Measurements from ENCODE around the gene DOCK6. TPM values are rescaled to one million over a fixed set of nuclear protein-coding genes. Genes with fewer than 3 reads are reported as not detected.
A peak's percentile ranks its signal among the peaks of the same experiment; 100 is the strongest.

DOCK6 gene
- total RNA-seq, 1 experiment from 2014 or later = 19.4 TPM

- TF ChIP-seq POLR2AphosphoS5 (IDR thresholded peaks at IDR 0.05; ENCODE audit: low read depth, low read length) (no peak), TCF7L2 (IDR thresholded peaks at IDR 0.05; ENCODE audit: low read depth, low read length) (no peak), CTCF (IDR thresholded peaks at IDR 0.05) (no peak), SIN3A (IDR thresholded peaks at IDR 0.05; ENCODE audit: borderline replicate concordance, insufficient read depth, low read depth, low read length) (no peak)
- Histone ChIP-seq H3K4me1 (ENCODE audit: control insufficient read depth, insufficient read depth, low read length) (no peaks in the 10 kb centered on the region), H3K27me3 (ENCODE audit: control insufficient read depth, insufficient read depth, low read length) (no peaks in the 10 kb centered on the region), H3K27ac (ENCODE audit: low read length) (peak overlapping the region; percentile 19; the same call in 1 of the 2 replicates), H3K36me3 (ENCODE audit: control insufficient read depth, insufficient read depth, low read length) (0 out of 2 replicates have a peak, but pooled peaks cover under 1% of the 10 kb centered on the region), H3K4me3 (ENCODE audit: low read depth in 2 of 2, low read length in 2 of 2) (no peak overlapping the region), H3K9me3 (ENCODE audit: control insufficient read depth, insufficient read depth, low read depth, low read length) (no peaks in the 10 kb centered on the region)
- intact Hi-C loops (cut with micrococcal nuclease; ENCODE audit: unreplicated experiment) (no loop called here), in situ Hi-C loops (cut with HindIII; ENCODE audit: low pct_unique_long_range_greater_than_20kb, low sequenced_read_pairs) (no loop called here)
- ChIA-PET POLR2A (no interaction called here), CTCF (no interaction called here)
- peak; percentile 92 for ATAC-seq
- no TSS peak for BruUV-seq (replicated peaks)
- peak; percentile 86 for DNase-seq (ENCODE audit: low read depth, low spot score)
These were observed 93.8 kb downstream of the DOCK6 start for GRCh38 chr19:11168568-11168967.

- POLR2A ChIA-PET = no interaction called here
- CTCF ChIA-PET = interaction anchor here (0.6 to 0.7 kb wide), 2 partner anchors 24 to 215 kb away, joined by 3 read pairs; no protein-coding TSS in a partner anchor
- no peak for DNase-seq (ENCODE audit: low read depth, low spot score)
These were observed 95.8 kb downstream of the DOCK6 start for GRCh38 chr19:11166281-11167142.

More at GRCh38 chr19:11166281-11167142, 95.8 kb downstream of the DOCK6 start:
- TF ChIP-seq SIN3A (IDR thresholded peaks at IDR 0.05; ENCODE audit: borderline replicate concordance, insufficient read depth, low read depth, low read length) (no peak), POLR2AphosphoS5 (IDR thresholded peaks at IDR 0.05; ENCODE audit: low read depth, low read length) (no peak), REST (IDR thresholded peaks at IDR 0.05; ENCODE audit: insufficient read depth in 1 of 2, low read depth in 2 of 2, low read length in 1 of 2) (no peak), TCF7L2 (IDR thresholded peaks at IDR 0.05; ENCODE audit: low read depth, low read length) (no peak), CTCF (IDR thresholded peaks at IDR 0.05) (no peak)
- no peak for ATAC-seq
- H3K36me3 ChIP-seq (ENCODE audit: control insufficient read depth, insufficient read depth, low read length) = no peaks in the 10 kb centered on the region
- no peaks in the 10 kb centered on the region for H3K4me1 ChIP-seq (ENCODE audit: control insufficient read depth, insufficient read depth, low read length)
- no peaks in the 10 kb centered on the region for H3K27me3 ChIP-seq (ENCODE audit: control insufficient read depth, insufficient read depth, low read length)
- no TSS peak for BruUV-seq (replicated peaks)
- in situ Hi-C loops (cut with HindIII; ENCODE audit: low pct_unique_long_range_greater_than_20kb, low sequenced_read_pairs) = no loop called here
- H3K27ac ChIP-seq (ENCODE audit: low read length) = no peak overlapping the region
- intact Hi-C loops (cut with micrococcal nuclease; ENCODE audit: unreplicated experiment) = no loop called here
- H3K4me3 ChIP-seq (ENCODE audit: low read depth in 2 of 2, low read length in 2 of 2) = no peak overlapping the region
- H3K9me3 ChIP-seq (ENCODE audit: control insufficient read depth, insufficient read depth, low read depth, low read length) = no peaks in the 10 kb centered on the region
